D721Med (cell line): ENCODE measurements around the gene GDI1.

Experiments
- DNase-seq: peaks from one replicate; pipeline ENCODE4 v3.0.0; 2011; ENCODE audit warnings: low spot score; ENCODE audit not compliant: insufficient read length
- FAIRE-seq: peaks from 2 replicates; lab custom pipeline; 2011; peaks lifted over from hg19 to GRCh38; lab: Jason Lieb, UNC
- TF ChIP-seq, protein P1 (sequence below): IDR thresholded peaks from 2 replicates; pipeline ENCODE4 v1.5.1; 2012; ENCODE audit warnings: mild to moderate bottlenecking, control low read depth; ENCODE audit not compliant: insufficient read depth; ENCODE audit errors: missing control alignments

GDI1 gene

DNA sequence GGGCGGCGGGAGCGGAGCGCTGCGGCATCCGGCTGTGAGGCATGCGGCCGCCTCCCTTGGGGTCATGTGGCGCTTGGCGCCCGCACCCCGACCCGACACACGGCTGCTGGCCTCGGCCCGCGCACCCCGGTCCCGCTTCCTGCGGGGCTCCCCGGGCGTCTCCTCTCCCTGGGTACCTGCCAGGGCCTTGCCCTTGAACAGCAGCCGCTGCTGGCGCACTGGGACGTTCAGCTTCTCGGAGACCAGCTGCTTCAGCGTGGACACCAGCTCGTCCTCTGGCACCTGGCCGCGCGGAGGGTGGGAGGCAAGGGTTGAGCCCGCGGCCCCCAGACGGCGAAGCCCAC lies 49.1 kb downstream of the GDI1 start:
- DNase-seq: no peak
- FAIRE-seq: no peak
- TF ChIP-seq, protein P1, sequence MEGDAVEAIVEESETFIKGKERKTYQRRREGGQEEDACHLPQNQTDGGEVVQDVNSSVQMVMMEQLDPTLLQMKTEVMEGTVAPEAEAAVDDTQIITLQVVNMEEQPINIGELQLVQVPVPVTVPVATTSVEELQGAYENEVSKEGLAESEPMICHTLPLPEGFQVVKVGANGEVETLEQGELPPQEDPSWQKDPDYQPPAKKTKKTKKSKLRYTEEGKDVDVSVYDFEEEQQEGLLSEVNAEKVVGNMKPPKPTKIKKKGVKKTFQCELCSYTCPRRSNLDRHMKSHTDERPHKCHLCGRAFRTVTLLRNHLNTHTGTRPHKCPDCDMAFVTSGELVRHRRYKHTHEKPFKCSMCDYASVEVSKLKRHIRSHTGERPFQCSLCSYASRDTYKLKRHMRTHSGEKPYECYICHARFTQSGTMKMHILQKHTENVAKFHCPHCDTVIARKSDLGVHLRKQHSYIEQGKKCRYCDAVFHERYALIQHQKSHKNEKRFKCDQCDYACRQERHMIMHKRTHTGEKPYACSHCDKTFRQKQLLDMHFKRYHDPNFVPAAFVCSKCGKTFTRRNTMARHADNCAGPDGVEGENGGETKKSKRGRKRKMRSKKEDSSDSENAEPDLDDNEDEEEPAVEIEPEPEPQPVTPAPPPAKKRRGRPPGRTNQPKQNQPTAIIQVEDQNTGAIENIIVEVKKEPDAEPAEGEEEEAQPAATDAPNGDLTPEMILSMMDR: no peak

DNA sequence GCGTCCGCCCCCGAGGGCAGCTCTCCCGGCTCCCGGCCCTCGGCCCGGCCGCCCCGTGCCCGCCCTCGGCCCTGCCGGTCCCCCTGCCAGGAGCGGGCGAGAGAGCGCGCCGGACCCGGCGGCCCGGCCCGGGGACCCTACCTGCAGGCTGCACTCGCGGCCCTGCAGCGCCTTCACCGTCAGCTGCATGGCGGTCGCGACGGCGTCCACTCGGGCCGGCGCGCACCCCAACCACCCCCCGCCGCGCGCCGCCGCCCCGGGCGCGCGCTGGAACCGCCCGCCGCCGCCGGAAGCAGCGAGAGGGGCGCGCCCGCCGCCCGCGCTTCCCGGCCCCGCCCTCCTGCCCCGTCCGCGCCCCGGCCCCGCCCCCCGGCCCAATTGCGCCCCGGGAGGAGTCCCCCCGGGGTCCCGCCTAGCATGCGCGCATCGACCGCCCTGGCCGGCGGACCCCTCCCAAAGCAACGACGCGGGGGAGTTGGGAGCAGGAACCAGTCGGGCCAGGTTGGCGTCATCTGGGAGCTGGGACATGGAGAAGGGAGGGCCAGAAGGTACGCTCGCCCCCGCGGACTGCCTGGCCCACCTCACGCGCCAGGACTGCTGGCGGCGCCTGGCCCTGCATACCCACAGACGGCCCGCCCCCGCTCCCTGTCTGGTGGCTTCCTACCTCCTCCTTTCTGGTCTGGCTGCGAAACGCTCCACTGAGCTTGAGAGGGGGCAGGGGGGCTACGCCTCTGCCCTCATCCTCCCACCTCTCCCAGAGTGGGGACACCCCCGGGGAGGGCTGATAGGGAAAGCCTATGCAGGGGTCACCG lies 49.6 kb downstream of the GDI1 start, which contains the start of gene UBL4A:
TSS of gene UBL4A (minus strand) at position 220 of the 812 bp plus-strand sequence. CDS start at position 189, 31 bp downstream.
- no peak for FAIRE-seq
- TF ChIP-seq, protein P1: no peak
- peak; percentile 55 for DNase-seq

DNA sequence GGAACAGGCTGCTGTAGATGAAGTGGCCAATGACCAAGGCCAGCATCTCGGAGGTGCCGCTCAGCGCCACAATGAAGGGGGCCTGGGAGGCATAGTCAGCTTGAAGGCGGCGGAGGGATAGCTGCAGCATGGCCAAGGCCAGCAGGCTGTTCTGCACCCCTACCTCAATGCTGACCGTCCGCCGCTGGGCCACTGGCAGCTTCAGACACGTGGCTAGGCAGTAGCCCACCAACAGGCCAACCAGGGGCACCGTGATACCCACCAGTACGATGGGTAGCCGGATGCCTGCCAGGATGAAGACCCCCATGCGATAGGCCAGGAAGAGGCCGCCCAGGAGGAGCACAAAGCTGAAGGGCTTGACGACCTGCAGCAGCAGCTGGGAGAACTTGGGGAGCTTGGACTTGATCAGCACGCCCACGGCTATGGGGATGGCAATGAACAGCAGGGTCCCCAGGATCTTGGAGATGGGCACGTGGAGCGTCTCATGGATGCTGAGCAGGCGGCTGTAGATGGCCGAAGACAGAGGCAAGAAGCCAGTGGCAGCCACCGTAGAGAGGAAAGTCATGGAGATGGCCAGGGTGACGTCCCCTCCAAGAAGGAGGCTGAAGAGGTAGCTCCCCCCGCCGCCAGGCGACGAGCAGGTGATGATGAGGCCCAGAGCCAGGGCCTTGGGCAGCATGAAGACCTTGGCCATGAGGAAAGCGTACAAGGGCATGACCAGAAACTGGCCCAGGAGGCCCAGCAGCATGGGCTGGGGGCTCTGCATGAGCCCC lies 50.8 kb downstream of the GDI1 start:
- TF ChIP-seq, protein P1: no peak
- FAIRE-seq: no peak
- DNase-seq: no peak

DNA sequence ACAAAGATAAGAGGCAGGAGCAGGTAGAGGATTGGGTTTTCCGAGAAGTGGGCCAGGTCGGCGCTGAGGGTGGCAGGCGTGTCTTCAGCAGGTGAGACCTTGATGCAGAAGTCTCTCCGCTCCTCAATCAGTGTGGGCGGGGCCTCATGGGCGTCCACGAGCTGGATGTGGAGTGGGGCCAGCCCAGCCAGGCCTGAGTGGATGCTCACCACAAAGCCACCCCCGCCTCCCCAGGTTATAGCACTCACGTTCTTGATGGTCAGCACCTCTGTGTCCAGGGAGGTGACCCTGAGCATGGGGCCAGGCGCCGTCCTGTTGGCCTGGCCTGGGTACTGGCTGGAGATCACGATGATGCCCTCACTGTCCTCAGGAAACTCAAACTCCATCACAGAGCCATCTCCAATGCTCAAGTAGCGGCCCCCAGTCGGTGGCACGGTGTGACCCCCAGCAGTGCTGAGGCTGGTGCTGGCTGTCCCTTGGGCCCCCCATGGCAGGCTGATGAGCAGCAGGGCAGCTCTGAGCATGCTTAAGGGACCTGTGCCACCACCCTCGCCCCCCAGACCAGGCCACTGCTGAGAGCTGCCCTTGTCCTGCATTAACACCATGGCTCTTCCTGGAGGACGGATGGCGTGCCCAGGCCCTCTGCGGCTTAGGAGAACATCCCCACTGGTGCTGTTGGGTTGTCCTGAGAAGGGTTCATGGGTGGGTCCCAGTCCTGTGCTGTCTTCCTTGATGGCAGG lies 51.6 kb downstream of the GDI1 start:
- FAIRE-seq (no peak), DNase-seq (no peak)
- TF ChIP-seq, protein P1: no peak

DNA sequence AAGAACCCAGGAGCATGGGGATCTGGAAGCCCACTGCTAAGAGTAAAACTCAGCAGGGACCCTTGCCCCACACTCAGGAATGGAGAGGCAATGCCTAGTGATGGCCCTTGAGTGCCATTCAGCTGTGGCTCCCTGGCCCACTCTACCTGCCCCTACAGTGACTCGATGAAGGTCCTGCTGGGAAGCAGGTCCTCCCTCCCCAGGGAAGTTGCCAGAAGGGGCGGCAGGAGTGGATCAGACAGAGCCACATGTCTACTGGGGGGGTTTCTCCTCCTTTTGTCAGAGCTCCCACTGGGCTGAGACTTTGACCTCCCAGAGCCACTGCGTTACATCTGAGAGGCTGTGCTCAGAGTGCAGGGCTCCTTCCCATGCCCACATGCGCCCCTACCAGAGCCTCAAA lies 52.2 kb downstream of the GDI1 start:
- FAIRE-seq: no peak
- TF ChIP-seq, protein P1: no peak
- DNase-seq: no peak

DNA sequence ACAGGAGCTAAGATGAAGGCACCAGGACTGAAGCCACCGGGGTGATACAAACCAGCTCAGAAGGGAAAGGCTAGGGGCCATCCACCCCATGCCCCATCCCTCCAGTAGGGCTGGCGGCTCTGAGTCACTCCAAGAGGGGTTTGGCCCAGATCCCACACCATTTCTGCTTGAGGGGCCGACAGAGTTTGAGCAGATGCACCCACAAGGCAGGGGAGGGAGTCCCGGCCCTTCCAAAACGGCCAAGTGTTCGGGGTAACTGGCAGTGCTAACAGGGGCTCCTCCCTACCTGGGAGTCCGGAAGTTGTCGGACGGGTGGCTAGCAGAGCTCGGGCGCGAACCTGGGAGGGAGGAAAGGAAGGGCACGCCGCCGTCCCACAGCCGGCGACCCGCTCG lies 53.1 kb downstream of the GDI1 start:
- FAIRE-seq: no peak
- no peak for DNase-seq

More for the DNA sequence above, 53.1 kb downstream of the GDI1 start:
- TF ChIP-seq, protein P1: no peak
